Forelimb muscle (tissue), 1 donor: ENCODE results near the gene SORL1. TPM values are rescaled to one million over a fixed set of nuclear protein-coding genes. Genes with fewer than 3 reads are reported as not detected.

Experiments used
- DNase-seq: peaks from one replicate; pipeline ENCODE4 v3.0.0-alpha.2; 2013; ENCODE audit warnings: low read depth
- polyA plus RNA-seq: library from polyadenylated mRNA; unstranded; fragments of 120-200 nt; gene quantifications from one replicate; pipeline ENCODE4 v1.2.1, GENCODE V29; 2013; ENCODE audit not compliant: insufficient read length

Gene SORL1
- polyA plus RNA-seq, 1 donor = 1.9 TPM

GRCh38 chr11:121508449-121508848 is 56.3 kb downstream of the SORL1 start:
- DNase-seq = no peak

DNA sequence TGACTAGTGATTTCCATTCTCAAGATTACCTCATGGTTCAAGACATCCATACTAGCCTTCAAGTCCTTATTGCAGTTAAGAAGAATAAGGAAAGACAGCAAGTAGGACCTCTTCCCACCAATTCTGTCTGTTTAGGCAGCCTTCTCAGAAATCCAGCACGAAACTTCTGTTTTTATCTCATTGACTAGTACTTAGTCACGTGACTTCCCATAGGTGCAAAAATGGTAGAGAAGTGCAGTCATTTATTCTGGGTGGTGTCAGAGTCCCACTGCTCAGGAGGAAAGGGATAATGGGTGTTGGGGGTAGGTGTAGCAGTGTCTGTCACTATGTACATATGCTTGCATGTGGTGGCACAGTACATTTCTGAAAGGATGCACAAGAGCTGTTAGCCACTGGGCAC is 58.3 kb downstream of the SORL1 start:
- no peak for DNase-seq

DNA sequence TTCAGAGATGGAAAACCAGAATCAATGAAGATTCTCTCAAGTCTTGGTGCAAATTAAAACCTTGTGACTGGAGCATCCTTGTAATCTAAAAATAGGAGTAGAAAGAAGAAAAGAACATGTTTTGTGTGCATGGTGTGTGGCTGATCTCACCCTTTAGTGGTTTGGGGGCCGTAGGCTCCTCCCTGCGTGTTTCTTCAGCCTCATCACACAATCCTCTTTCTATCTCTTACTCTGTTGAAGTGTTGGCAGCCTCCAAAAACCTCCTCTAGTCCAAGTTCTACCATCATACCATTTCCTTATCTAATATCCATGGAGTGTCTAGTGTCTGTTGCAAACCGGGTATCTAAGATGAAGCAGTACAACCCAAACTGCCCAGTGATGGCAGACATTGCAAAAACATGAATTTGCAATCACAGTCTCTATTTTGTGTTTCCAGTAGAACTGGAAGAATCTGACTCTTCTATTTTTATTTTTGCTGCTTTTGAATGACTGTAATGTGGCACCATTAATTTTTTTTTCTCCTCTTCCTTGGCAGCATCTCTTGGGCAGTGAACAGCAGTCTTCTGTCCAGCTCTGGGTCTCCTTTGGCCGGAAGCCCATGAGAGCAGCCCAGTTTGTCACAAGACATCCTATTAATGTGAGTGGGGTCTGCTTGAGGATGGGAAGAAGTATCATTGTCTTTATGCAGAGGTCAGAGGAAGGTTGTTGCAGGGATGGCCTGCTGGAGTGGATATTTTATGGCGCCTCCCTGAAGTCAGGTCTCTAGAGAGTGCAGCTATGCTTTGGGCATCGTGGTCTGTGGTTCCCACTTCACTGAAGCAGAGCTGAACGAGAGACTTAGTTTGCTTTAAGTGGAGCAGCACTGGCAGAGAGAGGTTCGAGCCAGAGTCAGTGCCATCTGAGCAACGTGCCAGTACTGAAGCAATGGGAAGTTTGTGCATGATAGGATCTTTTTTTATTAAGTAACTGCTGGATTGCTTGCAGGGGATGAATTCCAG is 60.7 kb downstream of the SORL1 start:
- DNase-seq = no peak

DNA sequence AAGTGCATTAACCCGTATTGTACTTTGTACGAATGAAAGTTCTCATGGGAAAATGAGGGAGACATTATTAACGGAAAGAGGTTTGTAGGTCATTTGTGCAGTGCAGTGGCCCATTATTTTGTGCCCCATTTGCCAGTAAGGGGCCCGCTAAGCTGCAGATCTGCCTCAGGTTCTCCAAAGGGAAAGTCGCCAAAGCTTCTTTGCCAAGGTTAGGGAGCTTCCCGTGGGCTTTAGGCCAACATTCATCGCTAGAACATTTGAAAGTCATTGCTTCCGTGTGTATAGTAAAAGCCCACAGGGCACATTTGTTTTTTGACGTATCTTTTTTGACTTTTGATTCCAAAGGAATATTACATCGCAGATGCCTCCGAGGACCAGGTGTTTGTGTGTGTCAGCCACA is 61.7 kb downstream of the SORL1 start:
- DNase-seq = no peak

GRCh38 chr11:121514432-121515334 is 62.6 kb downstream of the SORL1 start:
- DNase-seq = no peak

GRCh38 chr11:121515335-121515671 is 63.2 kb downstream of the SORL1 start:
- no peak for DNase-seq

GRCh38 chr11:121517996-121518395 is 65.9 kb downstream of the SORL1 start:
- no peak for DNase-seq

GRCh38 chr11:121520243-121521144 is 68.4 kb downstream of the SORL1 start:
- DNase-seq = no peak

DNA sequence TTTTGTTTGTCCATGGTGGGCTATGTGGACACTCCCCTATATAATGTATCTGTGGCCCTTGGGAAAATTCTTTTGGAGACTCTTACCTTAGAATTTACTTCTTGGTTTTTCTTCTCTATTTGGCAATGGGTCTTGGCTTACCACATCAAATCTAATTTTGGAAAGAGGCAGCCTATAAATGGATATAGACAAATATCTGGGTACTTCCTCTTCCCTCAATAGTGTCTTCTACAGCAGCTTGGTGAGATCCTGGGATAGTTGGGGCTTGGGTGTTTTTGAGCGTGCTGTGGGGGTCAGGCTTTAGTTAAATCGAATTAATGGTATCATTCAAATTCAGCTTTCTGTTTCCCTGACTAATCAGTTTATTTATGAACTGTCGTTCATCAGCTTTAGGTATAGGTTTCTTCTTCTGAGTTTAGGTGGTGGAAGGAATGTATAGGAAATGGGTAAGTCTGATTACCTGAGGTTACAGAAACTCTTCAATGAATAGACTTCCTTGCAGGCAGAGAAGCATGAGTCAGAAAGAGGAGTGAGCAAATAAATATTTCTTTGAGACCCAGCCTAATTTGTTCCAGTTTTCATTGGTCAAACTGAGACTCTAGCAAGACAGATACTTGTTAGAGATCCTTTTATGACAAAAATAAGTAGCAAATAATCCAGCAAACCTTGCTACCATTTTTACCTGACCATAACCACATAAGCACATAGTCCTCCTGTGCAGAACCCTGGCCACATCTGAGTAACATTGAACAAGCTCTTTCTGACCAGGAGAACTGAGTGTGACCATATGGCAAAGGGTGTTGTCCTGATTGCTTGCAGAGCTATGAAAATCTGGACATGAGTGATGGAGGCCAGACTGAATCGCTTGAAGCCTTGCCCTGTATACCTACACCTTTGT is 69.3 kb downstream of the SORL1 start:
- DNase-seq = no peak

DNA sequence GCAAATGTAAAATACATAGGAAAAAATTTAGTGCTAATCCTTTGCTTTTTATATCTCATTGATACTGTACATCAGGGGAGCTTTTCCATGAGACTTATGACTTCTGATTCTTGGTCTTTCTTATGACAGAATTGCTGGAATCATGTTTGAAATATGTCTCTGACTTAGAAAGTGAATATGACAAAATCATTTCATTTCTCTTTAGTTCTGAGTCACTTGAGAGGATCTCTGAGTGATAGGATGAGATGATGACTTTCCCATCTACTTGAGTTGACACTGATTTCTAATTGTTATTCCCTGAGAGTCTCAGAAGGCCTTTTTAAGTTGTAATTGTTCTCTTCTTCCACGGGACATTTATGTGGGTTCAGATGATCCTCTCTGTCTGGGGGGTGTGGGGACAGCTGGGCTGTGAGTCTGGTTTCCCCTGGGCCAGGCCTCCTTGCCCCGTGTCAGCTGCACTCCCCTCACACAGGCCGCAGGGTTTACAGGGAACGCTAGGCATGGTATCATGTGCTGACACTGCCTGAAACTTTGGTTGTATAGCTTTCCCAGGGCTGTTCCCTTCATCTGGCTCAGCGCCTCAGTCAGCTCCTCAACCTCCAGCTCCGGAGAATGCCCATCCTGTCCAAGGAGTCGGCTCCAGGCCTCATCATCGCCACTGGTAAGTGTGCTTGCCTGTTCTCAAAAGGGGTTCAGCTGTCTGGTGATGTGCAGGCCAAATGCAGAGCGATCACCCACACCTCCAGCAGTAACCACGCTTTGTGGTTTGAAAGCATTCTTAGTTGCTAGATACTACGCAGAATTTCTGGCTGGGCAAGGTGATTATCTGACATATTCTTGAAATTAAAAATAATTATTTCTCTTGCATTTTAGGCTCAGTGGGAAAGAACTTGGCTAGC is 70.2 kb downstream of the SORL1 start:
- no peak for DNase-seq

DNA sequence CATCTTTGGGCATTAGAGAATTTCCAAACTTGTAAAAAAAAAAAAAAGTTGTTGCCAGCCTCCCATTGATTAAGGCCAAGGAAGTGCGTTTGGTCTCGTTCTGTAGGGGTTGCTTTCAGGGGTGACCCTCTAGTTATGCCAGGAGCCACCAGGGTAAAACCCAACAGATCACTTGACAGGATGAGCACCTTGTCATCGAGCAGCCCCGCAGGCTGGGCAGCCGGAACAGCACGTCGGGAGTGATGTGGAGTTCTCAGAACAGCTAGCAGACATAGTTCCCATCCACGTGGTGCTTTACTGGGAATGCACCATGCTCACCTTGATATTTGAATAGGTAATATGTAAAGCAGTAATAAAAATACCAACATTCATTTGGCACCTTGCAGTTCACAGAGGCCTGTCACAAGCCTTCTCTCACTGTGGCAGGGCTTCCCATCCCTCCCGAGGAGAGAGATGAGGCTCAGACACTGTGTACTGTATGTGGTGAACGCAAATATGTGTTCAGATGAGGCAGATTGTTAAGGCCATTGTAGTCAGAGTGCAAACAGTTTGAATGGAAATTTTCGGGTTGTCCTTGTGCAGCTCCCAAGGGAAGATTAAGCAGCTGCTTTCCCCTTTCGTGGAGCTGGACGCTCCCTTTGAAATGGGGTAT is 71.6 kb downstream of the SORL1 start:
- DNase-seq = no peak

DNA sequence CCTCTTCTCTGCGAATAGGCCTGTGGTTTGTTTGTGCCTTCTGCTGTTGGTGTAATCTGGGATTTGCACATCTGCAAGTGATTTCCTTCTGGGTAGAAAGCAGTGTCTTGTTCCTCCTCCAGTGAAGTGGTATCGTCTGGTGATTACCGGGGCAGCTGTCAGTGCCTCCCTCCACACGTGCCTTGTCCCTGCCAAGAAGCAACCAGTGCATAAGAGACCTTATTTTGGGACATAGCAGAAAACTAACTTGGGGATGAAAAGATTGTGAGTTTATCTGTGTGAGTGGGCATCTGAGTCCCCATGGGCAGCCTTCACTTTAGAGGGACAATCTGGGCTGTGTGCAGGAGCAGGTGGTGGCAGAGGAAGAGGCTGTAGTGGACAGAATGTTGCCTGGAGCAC is 72.1 kb downstream of the SORL1 start:
- DNase-seq = no peak

GRCh38 chr11:121525376-121525775 is 73.3 kb downstream of the SORL1 start:
- no peak for DNase-seq

DNA sequence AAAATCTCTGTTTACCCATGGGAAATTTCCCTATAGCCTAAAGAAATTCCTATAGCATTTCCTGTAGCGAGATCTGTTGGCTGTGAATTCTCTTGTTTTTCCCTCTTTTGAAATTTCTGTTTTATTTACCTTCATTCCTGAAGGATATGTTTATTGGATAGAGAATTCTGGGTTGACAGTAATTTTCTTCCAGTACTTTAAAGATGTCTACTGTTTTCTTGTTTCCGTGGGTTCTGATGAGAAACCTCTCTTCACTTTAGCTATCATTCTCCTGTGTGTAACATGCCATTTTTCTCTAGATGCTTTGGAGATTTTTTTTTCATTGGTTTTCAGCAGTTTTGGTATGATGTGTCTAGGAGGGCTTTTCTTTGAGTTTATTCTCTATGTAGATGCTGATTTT is 78.1 kb downstream of the SORL1 start:
- no peak for DNase-seq

- DNase-seq = no peak
Observed at GRCh38 chr11:121533601-121534000, 81.5 kb downstream of the SORL1 start.

- DNase-seq = peak; percentile 29
Observed at GRCh38 chr11:121534131-121535093, 82.3 kb downstream of the SORL1 start.

DNA sequence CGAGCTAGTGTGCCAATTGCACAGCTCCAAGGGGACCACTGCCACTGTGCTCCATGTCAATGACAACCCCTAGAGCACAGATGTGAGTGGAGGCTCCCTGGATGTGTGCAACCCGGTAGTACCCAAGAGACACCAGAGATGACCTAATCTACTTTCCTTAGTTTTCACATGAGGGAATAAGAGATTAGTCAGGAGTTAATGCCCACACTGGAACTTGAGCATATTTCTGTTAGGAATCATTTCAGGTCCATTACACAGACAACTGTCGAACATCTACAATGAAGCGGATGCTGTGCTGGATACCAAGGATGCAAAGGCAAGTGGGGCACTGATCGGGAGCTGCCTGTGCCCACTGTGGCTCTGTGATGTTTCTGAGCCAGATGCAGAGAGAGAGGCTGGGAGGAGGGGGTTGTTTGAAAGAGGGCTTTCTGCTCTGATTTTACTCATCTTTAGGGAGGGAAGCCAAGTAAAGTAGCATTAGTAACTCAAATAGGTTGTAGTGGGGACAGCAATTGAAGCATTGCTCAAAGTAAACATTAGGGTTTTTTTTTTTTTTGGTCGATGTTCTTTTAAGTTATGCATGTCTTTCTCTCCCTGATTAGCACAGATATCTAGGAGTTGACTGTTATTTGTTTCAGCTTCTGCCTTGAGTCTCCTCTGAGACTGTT is 83.1 kb downstream of the SORL1 start:
- no peak for DNase-seq
